Activated gamma-delta T cell treated with Interleukin-2 at 50 U/mL for 16 hours (primary cell): ENCODE measurements around the gene SCO2.
"Not testable (repeated sequence)": the region's sequence is repeated elsewhere in the genome, so short reads cannot be mapped to it uniquely, and the experiment has no call there.

Experiments used
- DNase-seq: peaks from one replicate; pipeline ENCODE4 v3.0.0-alpha.2; 2020

The SCO2 gene

GRCh38 chr22:50548921-50549790, 23.8 kb upstream of the SCO2 start:
- no peak for DNase-seq

- DNase-seq = peak; percentile 63
These were observed 22.9 kb upstream of the SCO2 start for GRCh38 chr22:50548040-50548920.

GRCh38 chr22:50547263-50547985, 22.0 kb upstream of the SCO2 start:
- DNase-seq = no peak

GRCh38 chr22:50546326-50547262, 21.2 kb upstream of the SCO2 start:
- DNase-seq = no peak

GRCh38 chr22:50545522-50546325, 20.3 kb upstream of the SCO2 start, which contains the start of gene KLHDC7B:
Gene KLHDC7B, plus strand, starts transcription at chr22:50545899. Its CDS starts 345 bp downstream, at chr22:50546244.
- DNase-seq = no peak

DNA sequence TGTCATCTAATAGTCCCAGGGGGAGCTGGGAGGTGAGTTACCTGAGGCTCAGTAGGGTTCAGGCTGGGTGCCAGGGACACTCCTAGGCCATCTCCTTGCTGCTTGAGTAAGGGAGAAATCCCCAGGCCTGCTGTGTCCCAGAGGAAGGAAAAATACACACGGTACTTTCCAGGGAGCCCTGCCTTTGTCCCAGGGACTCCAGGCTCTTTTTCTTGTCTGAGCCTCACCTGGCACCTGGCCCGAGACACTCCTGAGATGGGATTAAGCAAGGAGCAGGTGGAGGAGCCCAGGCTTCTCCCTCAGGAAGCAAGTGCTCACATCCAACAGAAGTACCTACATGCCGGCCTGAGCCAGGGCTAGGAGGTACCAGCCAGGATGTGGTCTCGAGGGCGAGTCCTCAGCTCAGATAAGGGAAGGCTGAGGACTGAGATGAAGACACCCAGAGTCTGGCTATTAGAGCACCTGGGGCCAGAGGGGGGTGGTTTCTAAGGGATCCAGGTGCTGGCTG, 19.4 kb upstream of the SCO2 start:
- DNase-seq = no peak

DNA sequence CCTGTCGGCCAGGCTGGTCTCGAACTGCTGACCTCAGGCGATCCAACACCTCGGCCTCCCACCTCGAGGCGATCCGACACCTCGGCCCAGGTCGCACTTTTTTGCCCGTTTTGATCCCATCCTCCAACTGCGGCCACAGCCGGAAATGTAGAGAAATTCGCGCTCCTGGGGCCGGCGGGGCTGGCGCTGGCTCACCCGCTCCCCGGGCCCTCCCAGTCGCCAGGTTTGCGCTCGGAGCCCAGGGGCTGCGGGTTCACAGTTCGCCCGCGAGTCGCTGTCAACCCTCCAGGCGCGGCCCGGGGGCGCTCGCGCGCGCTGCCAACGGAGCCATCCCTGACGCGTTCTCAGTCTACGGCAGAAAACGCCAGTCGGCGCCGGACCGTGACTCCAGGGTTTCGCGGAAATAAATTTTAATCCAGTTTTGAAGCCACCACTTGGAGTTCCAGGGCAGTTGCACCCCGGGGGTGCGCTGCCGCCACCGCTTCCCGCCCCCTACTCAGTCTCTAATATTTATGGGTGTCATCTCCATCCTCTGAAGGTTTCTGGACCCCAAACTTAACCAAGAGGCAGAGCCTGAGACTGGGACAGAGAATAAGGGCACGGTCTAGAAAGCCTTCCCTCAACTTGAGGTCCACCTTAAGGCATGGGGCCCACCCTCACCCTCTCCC, 18.8 kb upstream of the SCO2 start:
- DNase-seq = peak; percentile 76

- no peak for DNase-seq
These were observed 17.1 kb upstream of the SCO2 start for GRCh38 chr22:50542416-50542927.

DNA sequence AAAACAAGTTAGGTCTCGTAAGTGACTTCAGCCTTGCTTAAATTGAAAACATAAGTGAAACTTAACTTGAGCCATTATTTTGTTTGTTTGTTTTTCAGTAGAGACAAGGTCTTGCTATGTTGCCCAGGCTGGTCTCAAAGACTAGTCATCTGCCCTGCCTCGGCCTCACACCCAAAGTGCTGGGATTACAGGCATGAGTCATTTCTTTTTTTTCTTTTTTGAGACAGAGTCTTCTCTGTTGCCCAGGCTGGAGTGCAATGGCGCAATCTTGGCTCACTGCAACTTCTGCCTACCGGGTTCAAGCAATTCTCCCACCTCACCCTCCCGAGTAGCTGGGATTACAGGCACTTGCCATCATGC, 16.2 kb upstream of the SCO2 start:
- DNase-seq = not testable (repeated sequence)

- DNase-seq = no peak
These were observed 15.0 kb upstream of the SCO2 start for GRCh38 chr22:50540381-50540780.

- DNase-seq = no peak
These were observed 12.4 kb upstream of the SCO2 start for GRCh38 chr22:50537765-50538164.

DNA sequence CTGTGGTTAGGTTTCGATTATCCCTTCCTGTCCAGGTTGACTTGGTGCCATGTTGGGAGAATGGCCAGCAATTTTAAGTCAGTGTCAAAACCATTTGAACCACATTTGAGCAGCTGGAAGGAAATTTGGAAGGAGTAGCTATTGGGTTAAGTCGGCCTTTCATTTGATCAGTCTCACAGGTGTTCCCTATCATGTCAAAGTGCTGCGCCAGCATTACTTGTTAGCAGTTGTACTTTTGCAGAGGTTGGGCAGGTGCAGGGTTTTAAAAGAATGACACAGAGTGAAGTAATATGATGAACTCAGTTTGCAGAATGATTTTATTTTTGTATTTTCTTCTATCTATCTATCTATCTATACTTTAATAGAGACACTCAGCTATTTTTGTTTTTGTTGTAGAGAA, 10.8 kb upstream of the SCO2 start:
- no peak for DNase-seq

DNA sequence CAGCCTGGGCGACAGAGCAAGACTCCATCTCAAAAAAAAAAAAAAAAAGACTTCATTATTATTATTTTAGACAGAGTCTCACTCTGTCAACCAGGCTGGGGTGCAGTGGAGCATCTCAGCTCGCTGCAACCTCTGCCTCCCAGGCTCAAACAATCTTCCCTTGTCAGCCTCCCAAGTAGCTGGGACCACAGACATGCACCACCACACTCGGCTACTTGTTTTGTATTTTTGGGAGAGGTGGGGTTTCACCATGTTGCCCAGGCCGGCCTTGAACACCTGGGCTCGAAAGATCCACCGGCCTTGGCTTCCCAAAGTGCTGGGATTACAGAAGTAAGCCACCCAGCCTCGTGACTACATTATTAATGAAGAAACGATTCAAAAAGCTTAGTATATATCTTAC, 9.7 kb upstream of the SCO2 start:
- DNase-seq = no peak

DNA sequence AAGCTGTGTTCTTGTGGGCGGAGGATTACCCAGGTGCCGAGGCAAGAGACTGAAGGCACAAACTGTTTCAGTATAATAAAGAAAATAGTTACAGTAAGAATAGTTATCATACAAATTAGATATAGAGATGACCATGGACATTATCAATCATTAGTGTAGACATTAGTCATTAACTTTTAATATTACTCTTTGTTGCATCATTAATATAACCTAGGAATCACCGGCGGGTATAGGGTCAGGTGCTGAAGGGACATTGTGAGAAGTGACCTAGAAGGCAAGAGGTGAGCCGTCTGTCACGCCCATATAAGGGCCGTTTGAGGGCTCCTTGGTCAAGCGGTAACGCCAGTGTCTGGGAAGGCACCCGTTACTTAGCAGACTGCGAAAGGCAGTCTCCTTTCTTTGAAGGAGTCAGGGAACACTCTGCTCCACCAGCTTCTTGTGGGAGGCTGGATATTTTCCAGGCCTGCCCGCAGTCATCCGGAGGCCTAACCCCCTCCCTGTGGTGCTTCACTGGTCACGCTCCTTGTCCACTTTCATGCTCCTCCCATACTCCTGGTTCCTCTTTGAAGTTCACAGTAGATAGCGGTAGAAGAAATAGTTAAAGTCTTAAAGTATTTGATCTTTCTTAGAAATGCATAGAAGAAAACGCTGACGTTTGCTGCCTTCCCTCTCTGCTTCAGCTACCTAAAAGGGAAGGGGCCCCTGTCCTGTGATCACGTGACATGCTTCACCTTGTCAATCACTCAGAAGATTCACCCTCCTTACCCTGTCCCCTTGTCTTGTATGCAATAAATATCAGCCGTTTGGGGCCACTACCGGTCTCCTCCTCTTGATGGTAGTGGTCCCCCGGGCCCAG, 8.7 kb upstream of the SCO2 start:
- not testable (repeated sequence) for DNase-seq

- DNase-seq = no peak
These were observed 7.7 kb upstream of the SCO2 start for GRCh38 chr22:50532824-50533796.

GRCh38 chr22:50531962-50532674, 6.7 kb upstream of the SCO2 start:
- DNase-seq = no peak

GRCh38 chr22:50531546-50531961, 6.2 kb upstream of the SCO2 start:
- DNase-seq = peak; percentile 47
